GM13977 (cell line): Measurements from ENCODE around the gene ZNF740.
A peak's percentile ranks its signal among the peaks of the same experiment; 100 is the strongest.

Experiments used
- DNase-seq: peaks from one replicate; pipeline ENCODE4 v3.0.0; 2012; ENCODE audit warnings: low spot score
- in situ Hi-C: fragments of 300-500 bp; cut with MboI; formaldehyde crosslinking; loops from one replicate; pipeline ENCODE4 v1.12.0; 2022; ENCODE audit warnings: low sequenced_read_pairs, low pct_unique_long_range_greater_than_20kb, mixed read lengths, inconsistent platforms; ENCODE audit not compliant: unreplicated experiment
- TF ChIP-seq, protein P1 (sequence below): IDR thresholded peaks from 2 replicates; pipeline ENCODE4 v1.5.1; 2012; ENCODE audit warnings: mild to moderate bottlenecking, control low read depth; ENCODE audit not compliant: insufficient read depth; ENCODE audit errors: extremely low read depth, missing control alignments

Gene ZNF740

DNA sequence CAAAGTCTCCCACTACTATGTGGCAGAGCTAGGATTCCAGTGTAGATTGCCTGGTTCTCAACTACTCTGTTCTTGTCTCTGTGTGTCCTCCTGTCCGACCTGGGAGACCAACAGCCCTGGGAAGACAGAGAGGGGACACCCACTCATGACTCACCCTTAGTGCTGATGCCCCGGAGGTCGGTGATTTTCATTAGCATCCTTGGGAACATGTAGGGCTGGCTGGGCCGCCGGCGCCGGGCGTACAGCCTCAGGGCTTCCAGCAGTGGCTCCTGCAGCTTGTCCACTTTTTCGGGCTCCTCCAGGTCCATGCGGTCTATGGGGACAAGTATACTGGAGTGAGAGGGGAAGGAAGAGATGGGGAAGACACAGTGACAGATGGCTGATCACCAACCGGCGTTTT, 32.4 kb downstream of the ZNF740 start:
- in situ Hi-C loops: no loop called here
- TF ChIP-seq, protein P1, sequence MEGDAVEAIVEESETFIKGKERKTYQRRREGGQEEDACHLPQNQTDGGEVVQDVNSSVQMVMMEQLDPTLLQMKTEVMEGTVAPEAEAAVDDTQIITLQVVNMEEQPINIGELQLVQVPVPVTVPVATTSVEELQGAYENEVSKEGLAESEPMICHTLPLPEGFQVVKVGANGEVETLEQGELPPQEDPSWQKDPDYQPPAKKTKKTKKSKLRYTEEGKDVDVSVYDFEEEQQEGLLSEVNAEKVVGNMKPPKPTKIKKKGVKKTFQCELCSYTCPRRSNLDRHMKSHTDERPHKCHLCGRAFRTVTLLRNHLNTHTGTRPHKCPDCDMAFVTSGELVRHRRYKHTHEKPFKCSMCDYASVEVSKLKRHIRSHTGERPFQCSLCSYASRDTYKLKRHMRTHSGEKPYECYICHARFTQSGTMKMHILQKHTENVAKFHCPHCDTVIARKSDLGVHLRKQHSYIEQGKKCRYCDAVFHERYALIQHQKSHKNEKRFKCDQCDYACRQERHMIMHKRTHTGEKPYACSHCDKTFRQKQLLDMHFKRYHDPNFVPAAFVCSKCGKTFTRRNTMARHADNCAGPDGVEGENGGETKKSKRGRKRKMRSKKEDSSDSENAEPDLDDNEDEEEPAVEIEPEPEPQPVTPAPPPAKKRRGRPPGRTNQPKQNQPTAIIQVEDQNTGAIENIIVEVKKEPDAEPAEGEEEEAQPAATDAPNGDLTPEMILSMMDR: no peak
- DNase-seq: no peak

DNA sequence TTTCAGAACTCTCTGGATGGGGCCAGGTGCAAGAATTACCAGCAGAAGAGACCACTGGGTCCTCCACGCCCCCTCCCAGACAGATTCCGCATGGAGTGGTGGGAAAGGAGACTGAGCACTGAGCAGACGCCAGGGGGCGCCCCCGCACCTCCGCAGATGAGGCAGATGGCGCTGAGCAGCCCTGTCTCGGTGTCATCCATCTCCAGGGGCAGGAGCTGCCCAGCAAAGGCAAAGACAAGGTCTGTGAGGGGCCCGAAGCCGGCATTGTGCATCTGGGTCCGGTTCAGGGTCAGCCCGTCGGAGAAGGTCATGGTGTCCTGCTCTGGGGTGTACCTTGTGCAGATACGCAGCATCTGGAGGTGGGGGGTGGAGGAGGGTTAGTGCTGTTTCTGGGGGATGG, 32.8 kb downstream of the ZNF740 start:
- in situ Hi-C loops: no loop called here
- TF ChIP-seq, protein P1: peak; percentile 97
- peak; percentile 82 for DNase-seq

DNA sequence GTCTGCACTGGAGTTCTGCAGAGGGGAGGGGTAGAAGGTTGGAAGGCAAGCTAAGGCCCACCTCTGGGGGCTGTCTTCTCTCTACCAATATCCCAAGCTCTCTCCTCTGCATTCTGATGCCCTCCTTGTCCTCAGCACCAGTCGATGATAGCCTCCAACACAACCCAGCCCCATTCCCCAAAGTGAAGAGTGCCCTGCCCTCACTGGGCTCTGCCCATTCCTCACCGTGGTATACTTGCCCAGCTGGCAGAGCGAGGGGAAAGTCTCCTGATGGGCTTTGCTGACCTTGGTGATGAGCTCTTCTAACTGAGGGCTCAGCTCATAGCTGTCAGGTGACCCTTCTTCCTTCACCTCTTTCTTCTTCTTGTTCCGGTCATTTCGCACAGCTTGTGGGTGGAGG, 33.7 kb downstream of the ZNF740 start:
- TF ChIP-seq, protein P1: no peak
- DNase-seq: no peak
- in situ Hi-C loops: no loop called here

DNA sequence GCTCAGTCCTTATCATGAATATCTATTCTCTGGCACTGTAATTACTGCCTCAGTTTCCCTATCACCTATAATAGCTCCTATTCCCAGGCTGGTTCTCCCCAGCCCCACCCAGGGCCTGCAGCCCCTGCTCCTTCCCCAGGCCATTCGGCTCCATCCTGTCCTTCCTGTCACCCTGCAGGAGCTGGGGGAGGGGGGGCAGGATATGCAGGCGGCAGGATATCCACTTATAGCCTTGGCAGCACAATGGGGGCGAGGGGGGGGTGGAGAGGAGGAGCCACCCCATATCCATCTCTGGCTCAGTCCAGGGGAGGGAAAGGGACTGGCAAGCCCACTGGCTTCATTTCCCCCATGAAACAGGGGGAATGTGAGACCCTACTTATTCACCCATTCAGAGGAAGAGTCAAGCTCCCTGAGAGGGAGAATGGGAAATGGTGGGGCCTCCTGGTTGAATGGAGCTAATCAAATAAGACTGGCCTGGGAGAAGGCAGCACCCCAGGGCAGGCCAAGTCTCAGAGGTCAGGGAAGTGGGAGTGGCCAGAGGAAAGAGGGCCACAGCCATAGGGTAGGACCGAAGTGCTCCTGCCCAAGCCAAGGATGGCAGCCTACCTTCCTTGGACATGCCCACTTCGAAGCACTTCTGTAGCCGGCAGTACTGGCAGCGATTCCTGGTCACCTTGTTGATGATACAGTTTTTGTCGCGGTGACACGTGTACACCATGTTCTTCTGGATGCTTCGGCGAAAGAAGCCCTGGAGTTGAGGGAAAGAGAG, 34.3 kb downstream of the ZNF740 start:
- DNase-seq: no peak
- in situ Hi-C loops: loop anchor here (5.0 kb wide), 1 partner anchor 72 kb away; no protein-coding TSS in a partner anchor
- TF ChIP-seq, protein P1: no peak

DNA sequence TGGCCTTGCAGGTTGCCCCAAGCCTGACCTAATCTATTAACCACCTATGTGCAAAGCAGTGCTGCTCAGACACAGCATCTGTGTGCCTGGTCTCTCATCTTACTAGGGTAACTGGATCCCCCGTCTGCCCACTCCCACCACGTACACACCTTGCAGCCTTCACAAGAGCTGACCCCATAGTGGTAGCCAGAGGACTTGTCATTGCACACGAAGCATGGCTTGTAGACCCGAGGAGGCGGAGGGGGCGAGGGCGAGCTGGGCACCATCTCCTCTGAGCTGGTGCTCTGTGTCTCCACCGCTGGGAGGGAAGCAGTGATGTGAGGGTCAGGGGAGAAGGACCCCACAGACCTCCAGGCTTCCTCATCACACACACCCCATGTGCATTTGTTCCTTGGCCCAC, 35.0 kb downstream of the ZNF740 start:
- no peak for DNase-seq
- in situ Hi-C loops: loop anchor here (5.0 kb wide), 1 partner anchor 72 kb away; no protein-coding TSS in a partner anchor
- TF ChIP-seq, protein P1: no peak

DNA sequence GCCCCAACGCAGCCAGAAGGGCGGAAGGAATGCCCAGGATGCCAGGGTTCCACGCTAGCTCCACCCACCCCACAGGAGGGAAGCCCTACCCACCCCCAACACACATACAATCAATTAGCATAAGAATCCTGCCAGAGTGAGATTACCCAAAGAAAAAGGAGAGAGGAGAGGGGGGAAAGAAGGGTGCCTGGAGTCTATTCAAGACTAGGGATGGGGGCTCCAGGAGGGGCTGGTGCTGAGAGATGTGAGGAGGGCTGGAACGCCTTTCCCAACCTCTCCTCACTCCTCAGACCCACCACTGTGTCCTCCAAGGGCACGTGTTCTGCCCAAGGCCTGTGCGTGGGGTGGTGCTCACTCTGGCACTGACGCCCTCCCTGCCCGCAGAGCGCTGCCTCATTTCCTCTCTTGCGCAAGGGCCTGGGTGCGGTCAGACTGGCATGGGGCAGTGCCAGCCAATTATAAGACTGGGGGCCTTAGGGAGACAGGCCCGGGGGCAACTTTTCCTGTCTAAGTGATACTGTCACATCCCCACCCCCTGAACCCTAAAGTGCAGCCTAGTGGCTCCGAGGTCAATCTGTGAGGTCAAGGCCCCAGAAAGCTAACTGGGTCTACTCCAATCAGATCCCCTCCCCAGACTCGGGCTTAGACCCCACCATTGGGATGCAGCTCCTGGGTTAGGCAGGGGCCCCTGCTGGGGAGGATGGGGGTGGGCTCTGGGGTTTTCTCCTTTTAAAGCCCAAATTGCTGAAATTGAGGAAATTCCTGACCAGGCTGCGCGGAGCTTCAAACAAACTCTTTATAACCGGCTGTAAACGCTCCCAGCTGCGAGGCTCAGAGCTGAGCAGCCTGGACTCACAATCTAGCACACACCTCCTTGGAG, 36.8 kb downstream of the ZNF740 start:
- TF ChIP-seq, protein P1: no peak
- DNase-seq: no peak
- in situ Hi-C loops: loop anchor here (5.0 kb wide), 1 partner anchor 70 kb away; no protein-coding TSS in a partner anchor
